Endothelial cell of umbilical vein (primary cell): ENCODE results near the gene RIPK4. TPM values are rescaled to one million over a fixed set of nuclear protein-coding genes. Genes with fewer than 3 reads are reported as not detected.

Experiments
- BruUV-seq: library from RNA; stranded (reverse); fragments of 400-500 nt; replicated peaks from 2 replicates; lab custom pipeline; 2021; lab: Mats Ljungman, UMichigan
- CTCF ChIA-PET: fragments of 300-600, 350-600 bp; sonication (Branson Sonifier 250); formaldehyde crosslinking; loops from one replicate; lab custom pipeline; 2021; ENCODE audit warnings: antibody characterized with exemption, inconsistent platforms; lab: Charles Lee
- POLR2A ChIA-PET: fragments of 300-600, 350-600 bp; sonication (Branson Sonifier 250); formaldehyde crosslinking; loops from one replicate; lab custom pipeline; 2021; ENCODE audit warnings: antibody characterized with exemption, inconsistent platforms; lab: Charles Lee
- DNase-seq: peaks from one replicate; pipeline ENCODE4 v3.0.0-alpha.2; 2011; ENCODE audit warnings: low read depth, low spot score
- FAIRE-seq: peaks from 2 replicates; lab custom pipeline; 2011; peaks lifted over from hg19 to GRCh38; lab: Jason Lieb, UNC
- H2AFZ ChIP-seq: 2 replicates; pipeline ENCODE4 v1.6.0; 2012; ENCODE audit warnings: low read depth, low read length, control low read depth, inconsistent platforms
- H3K27ac ChIP-seq: 2 replicates; pipeline ENCODE4 v1.5.1; 2011; ENCODE audit warnings: low read depth, mild to moderate bottlenecking, control low read depth, low read length, moderate library complexity; ENCODE audit not compliant: insufficient read depth
- H3K27me3 ChIP-seq, 2 experiments: 2 replicates each; pipeline versions ENCODE4 v1.6.0 to v1.6.1; 2011; ENCODE audit warnings: low read length in 2 of 2, mixed read lengths in 1 of 2; ENCODE audit not compliant: control insufficient read depth in 2 of 2, insufficient read depth in 2 of 2
- H3K36me3 ChIP-seq, 2 experiments: 2 replicates in 1 of 2; 3 replicates in 1 of 2; pipeline ENCODE4 v1.5.1; 2011; ENCODE audit warnings: low read length in 2 of 2, mild to moderate bottlenecking in 1 of 2, moderate library complexity in 1 of 2; ENCODE audit not compliant: control insufficient read depth in 2 of 2, insufficient read depth in 2 of 2; ENCODE audit errors: extremely low read depth in 1 of 2
- H3K4me1 ChIP-seq: 3 replicates; pipeline ENCODE4 v1.5.1; 2011; ENCODE audit warnings: mild to moderate bottlenecking, low read length; ENCODE audit not compliant: control insufficient read depth, insufficient read depth; ENCODE audit errors: extremely low read depth
- H3K4me2 ChIP-seq: 2 replicates; pipeline ENCODE4 v1.6.1; 2011; ENCODE audit warnings: low read length, control low read depth, mixed read lengths; ENCODE audit not compliant: insufficient read depth
- H3K4me3 ChIP-seq, 3 experiments: fragments of 200-600 bp in 1 of 3; sonication (generic), shearing (Covaris generic) in 1 of 3; replicated peaks in 1 of 3; 2 replicates each; pipeline ENCODE4 v1.5.1; 2011 to 2016; ENCODE audit warnings: control low read depth in 3 of 3, low read length in 3 of 3, mild to moderate bottlenecking in 2 of 3, inconsistent platforms in 1 of 3, low read depth in 1 of 3, moderate library complexity in 1 of 3; ENCODE audit not compliant: insufficient read depth in 1 of 3
- H3K79me2 ChIP-seq: 2 replicates; pipeline ENCODE4 v1.6.0; 2012; ENCODE audit warnings: low read length, inconsistent platforms; ENCODE audit not compliant: control insufficient read depth, insufficient read depth
- H3K9ac ChIP-seq: replicated peaks from 2 replicates; pipeline ENCODE3; 2011; ENCODE audit warnings: low read length, control low read depth; ENCODE audit not compliant: insufficient read depth; ENCODE audit errors: extremely low read depth
- H3K9me1 ChIP-seq: replicated peaks from 3 replicates; pipeline ENCODE4 v1.6.0; 2011; ENCODE audit warnings: mild to moderate bottlenecking, low read length; ENCODE audit not compliant: control insufficient read depth, insufficient read depth; ENCODE audit errors: extremely low read depth
- H3K9me3 ChIP-seq: replicated peaks from 2 replicates; pipeline ENCODE4 v1.5.1; 2012; ENCODE audit warnings: low read length, inconsistent platforms; ENCODE audit not compliant: control insufficient read depth, insufficient read depth
- H4K20me1 ChIP-seq: replicated peaks from 2 replicates; pipeline ENCODE3; 2011; ENCODE audit warnings: mild to moderate bottlenecking, low read length; ENCODE audit not compliant: control insufficient read depth, insufficient read depth; ENCODE audit errors: extremely low read depth
- CTCF ChIP-seq, 2 donors: IDR thresholded peaks; 1 replicate in 1 of 2; 2 replicates in 1 of 2; pipeline ENCODE4 v1.5.1; 2011; ENCODE audit warnings: low read length in 2 of 2, mild to moderate bottlenecking in 2 of 2, moderate library complexity in 2 of 2, control low read depth in 1 of 2, inconsistent platforms in 1 of 2, low read depth in 1 of 2; ENCODE audit not compliant: insufficient read depth in 1 of 2; ENCODE audit errors: extremely low read depth in 1 of 2
- MYC ChIP-seq: IDR thresholded peaks from one replicate; pipeline ENCODE4 v1.6.1; 2011; ENCODE audit warnings: mild to moderate bottlenecking, low read depth, low read length
- dilution Hi-C: fragments of 300-500 bp; cut with MboI; formaldehyde crosslinking; loops from one replicate; pipeline ENCODE4 v1.15.0; 2019; ENCODE audit warnings: low sequenced_read_pairs; ENCODE audit not compliant: extremely low pct_ligation_motif_present
- intact Hi-C: fragments of 100-400 bp; cut with micrococcal nuclease; formaldehyde crosslinking; loops from one replicate; pipeline ENCODE4 v1.10.0; 2022
- polyA plus RNA-seq, 4 experiments: library from polyadenylated mRNA; depleted of rRNA in 3 of 4; stranded (reverse) in 3 of 4; unstranded in 1 of 4; fragments of >200 nt; gene quantifications; 2 replicates each; pipeline versions ENCODE4 v1.2.1 to v1.2.3, GENCODE V29; 2011 to 2012; ENCODE audit warnings: missing spikeins in 1 of 4
- total RNA-seq: library from RNA; stranded (reverse); gene quantifications from 2 replicates; pipeline ENCODE4 v1.2.3, GENCODE V29; 2021

The RIPK4 gene
- total and polyA plus RNA-seq, 2 donors (not counting 3 experiments of a cell fraction or from before 2014, with no cell fraction given), result not detected

GRCh38 chr21:41722052-41723018 is 44.5 kb downstream of the RIPK4 start:
- no peak overlapping the region for H2AFZ ChIP-seq
- intact Hi-C loops, result no loop called here
- H3K9me1 ChIP-seq, result no peaks in the 10 kb centered on the region
- H3K36me3 ChIP-seq, result no peaks in the 10 kb centered on the region
- H3K79me2 ChIP-seq, result no peaks in the 10 kb centered on the region
- no peak overlapping the region for H3K27ac ChIP-seq
- FAIRE-seq (no peak), DNase-seq (no peak)
- no peak overlapping the region for H3K9ac ChIP-seq
- H3K9me3 ChIP-seq, result no peaks in the 10 kb centered on the region
- no peak overlapping the region for H3K4me2 ChIP-seq
- ChIA-PET CTCF (no interaction called here), POLR2A (no interaction called here)
- dilution Hi-C loops, result no loop called here
- TF ChIP-seq CTCF (IDR thresholded peaks at IDR 0.05; ENCODE audit: extremely low read depth in 1 of 2, insufficient read depth in 1 of 2, low read depth in 1 of 2, low read length in 2 of 2), result no peak
- BruUV-seq, result no TSS peak
- no peaks in the 10 kb centered on the region for H3K4me1 ChIP-seq
- no peak overlapping the region for H3K4me3 ChIP-seq
- H4K20me1 ChIP-seq, result no peaks in the 10 kb centered on the region
- H3K27me3 ChIP-seq, result peaks cover 18 to 20% of the 10 kb centered on the region in 2 experiments

GRCh38 chr21:41720250-41720649 is 46.6 kb downstream of the RIPK4 start:
- TF ChIP-seq MYC, result no peak
- FAIRE-seq, result no peak
- Histone ChIP-seq H3K9me3 (no peaks in the 10 kb centered on the region), H3K27me3 (peaks cover 2 to 5% of the 10 kb centered on the region in 2 experiments), H3K9me1 (no peaks in the 10 kb centered on the region), H3K4me1 (no peaks in the 10 kb centered on the region), H2AFZ (no peak overlapping the region), H3K36me3 (no peaks in the 10 kb centered on the region), H4K20me1 (no peaks in the 10 kb centered on the region), H3K27ac (no peak overlapping the region), H3K4me3 (no peak overlapping the region), H3K9ac (no peak overlapping the region), H3K4me2 (no peak overlapping the region), H3K79me2 (no peaks in the 10 kb centered on the region)
- BruUV-seq, result no TSS peak
- no peak for DNase-seq
- POLR2A ChIA-PET, result no interaction called here
- CTCF ChIA-PET, result no interaction called here
- dilution Hi-C loops, result no loop called here
- intact Hi-C loops, result no loop called here
